AG20443 (cell line): ENCODE results near the gene FRG2C.
"Not testable (repeated sequence)": the region's sequence is repeated elsewhere in the genome, so short reads cannot be mapped to it uniquely, and the experiment has no call there.

Source experiments
- DNase-seq: peaks from one replicate; pipeline ENCODE4 v3.0.0; 2012; ENCODE audit warnings: low spot score, mixed read lengths

The FRG2C gene

GRCh38 chr3:75669348-75670297 is 5.5 kb downstream of the FRG2C start:
- DNase-seq: peak; percentile 23

DNA sequence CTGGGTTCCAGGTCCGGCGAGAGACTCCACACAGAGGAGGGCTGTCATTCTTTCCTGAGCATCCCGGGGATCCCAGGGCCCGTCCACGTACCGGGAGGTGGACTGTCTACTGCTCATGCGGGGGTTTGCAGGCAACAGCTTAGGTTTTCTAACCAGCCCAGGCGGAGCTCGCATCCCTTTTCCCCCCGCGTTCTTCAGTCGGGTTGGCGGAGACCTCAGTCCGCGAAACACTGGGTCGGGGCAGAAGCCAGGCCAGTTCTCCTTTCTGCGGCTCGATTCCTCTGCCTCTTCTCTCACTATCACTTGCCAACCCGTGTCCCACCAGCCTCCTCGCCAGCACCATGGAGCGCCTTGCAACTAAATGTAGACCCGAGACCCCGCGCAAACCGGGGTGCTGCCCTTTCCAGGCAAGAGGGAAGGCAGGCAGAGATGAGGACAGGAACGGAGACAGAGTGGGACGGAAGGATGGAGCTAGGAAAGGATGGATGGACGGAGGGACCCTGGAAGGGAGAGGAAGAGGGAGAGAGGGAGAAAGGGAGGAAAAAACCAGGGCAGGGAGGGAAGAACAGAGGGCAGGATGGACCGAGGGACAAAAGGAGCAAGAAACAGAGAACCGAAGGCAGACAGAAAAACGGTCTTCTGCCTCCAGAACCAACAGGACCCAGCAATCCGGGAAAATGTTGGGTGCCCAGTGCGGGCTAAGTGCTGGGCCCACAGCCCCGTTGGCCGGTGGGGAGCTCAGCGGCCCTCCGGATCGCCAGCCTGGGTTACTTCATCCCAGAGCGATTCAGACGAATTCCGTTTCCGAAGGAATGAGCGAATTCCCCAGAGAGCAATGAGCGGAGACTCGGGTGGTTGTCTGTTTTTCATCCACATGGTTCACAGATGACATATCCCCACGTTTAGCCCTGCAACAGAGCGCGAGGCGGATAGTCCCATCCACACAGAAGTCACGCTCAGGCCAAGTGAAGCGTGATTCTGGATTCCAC is 6.5 kb downstream of the FRG2C start:
- peak; percentile 46 for DNase-seq

GRCh38 chr3:75671287-75672139 is 7.4 kb downstream of the FRG2C start:
- DNase-seq: not testable (repeated sequence)

DNA sequence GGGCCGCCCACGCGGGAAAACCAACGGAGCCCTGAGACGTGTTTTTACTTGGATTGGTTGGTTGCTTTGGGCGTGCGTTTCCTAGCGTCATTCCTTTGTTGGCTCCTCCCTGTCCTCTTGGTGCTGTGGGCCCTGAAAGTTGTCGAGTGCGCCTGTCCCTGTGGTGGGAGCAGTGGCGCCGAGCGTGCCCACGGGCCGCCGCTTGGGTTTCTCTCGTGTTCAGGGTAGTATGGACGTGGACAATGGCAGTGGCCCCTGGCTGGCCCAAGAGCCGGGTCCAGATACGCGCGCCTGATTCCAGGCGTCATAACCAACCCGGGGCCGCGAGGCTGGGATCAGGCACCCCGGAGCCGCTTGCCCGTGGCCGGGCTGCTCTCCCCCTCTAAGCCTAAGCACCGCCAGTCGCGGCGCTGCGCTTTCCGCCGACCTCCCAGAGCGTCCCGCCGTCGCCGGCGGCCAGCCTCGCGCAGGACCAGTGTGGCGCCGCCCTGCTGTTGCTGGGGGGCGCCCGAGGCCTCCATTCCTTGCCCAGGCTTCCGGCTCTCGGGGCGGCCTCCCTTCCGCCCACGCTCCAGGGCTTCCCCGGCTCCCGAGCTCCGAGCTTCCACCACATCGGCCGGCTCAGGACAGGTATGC is 8.1 kb downstream of the FRG2C start:
- DNase-seq: peak; percentile 74

- DNase-seq: not testable (repeated sequence)
Observed at GRCh38 chr3:75683965-75684364, 19.8 kb downstream of the FRG2C start.

DNA sequence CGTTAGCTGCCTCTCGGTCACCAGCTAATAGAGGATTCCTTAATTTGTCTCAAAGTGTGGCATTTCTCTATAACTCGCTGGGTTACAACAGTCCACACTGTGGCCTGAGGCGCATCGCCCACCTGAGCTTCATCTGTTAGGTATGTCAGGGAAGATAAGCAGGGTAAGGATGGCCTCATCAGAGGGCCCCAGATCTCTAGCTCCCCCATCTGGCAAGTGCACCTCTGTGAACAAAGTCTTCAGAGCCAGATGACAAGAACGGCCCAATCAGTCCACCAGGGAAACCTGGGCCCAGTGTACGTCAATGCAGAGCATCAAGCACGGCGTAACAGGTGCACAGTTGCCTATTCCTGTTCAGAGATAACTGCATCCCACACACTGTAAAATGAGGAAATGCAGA is 23.2 kb downstream of the FRG2C start:
- no peak for DNase-seq

GRCh38 chr3:75692061-75692460 is 27.9 kb downstream of the FRG2C start:
- DNase-seq: no peak
